EH (cell line): ENCODE measurements around the gene TMEM17.
"Not testable (repeated sequence)": the region's sequence is repeated elsewhere in the genome, so short reads cannot be mapped to it uniquely, and the experiment has no call there.

ENCODE experiments used
- DNase-seq: peaks from one replicate; pipeline ENCODE4 v3.0.0-alpha.2; 2015; ENCODE audit warnings: low read depth

Gene TMEM17, protein sequence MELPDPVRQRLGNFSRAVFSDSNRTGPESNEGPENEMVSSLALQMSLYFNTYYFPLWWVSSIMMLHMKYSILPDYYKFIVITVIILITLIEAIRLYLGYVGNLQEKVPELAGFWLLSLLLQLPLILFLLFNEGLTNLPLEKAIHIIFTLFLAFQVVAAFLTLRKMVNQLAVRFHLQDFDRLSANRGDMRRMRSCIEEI

DNA sequence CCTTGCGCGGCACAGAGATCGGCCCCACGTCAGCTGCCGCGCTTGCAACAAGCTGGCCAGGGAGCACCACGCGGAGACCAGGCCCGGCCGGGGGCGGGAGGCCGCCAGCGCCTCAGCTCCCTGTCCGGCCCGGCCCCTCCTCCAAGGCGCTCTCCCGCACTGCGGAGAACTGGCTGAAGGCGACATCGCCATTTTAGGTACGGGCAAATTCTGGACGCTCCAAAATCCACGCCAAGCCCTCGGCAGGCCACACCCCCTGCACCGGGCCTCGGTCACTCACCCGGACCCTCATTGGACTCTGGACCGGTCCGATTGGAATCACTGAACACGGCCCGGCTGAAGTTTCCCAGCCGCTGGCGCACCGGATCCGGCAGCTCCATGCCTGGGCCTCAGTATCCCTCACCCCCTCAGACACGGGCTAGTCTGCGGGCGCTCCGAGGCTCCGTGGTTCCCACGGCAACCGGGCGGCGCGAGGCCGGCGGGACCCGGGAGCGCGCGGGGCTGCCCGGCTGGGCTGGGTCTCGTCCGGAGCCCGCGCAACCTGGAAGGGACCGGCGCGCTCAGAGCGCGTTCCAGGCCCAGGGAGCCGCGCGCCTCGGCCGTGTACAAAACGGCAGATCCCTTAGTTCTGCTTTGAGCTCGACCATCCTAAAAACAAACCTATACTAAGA is at the start of gene TMEM17:
Gene TMEM17, minus strand, starts transcription at position 446 of the 671 bp plus-strand sequence. Its CDS starts 66 bp downstream, at position 380.
- peak; percentile 92 for DNase-seq

DNA sequence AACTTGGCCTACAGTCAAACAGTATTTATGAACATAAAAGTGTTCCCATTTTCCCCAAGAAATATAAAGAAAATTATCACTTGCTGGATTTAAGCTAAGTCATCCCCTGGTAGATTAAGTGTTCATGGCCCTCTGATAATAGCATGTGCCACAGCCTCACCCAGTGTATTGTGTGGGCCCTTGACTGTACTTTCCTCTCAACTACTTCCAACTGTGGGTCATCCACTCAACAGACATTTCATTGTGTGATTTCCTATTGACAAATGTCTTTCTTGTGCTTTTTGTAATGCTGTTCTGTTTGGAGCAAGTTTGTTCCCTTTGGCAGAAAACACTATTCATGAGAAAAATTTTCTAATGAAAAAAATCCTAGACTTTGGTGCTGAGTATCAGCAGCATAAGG is 48.4 kb upstream of the TMEM17 start:
- DNase-seq = no peak

DNA sequence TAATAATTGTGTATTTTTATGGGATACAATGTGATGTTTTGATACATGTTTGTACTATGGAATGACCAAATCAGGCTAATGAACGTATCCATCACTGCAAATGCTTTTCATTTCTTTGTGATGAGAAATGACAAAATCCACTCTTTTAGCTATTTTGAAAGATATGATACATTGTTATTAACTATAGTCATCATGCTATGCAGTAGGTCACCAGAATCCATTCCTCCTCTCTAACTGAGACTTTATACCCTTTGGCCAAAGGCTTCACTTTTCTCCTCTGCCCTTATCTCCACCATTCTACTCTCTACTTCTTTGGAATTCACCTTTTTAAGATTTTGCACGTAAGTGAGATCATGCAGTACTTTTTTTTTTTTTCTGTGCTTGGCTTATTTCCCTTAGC is 44.5 kb upstream of the TMEM17 start:
- DNase-seq = peak; percentile 67

DNA sequence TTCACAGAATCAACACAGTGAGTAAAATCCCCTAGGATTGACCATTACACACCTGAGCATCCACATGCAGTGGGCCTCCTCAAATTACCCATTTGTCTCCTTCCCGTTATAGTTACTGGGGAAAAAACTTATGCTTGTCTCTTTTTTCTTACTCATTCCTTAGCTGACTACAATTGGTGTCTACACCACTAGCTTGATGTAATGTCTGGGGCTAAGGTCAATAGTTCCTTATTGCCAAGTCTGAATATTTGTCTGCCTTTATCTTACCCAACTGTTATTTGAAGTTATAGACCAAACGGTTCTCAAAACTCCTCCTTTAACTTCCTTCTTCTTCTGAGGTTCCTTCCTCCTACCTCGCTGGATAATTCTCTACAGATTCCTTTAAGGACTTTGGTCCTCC is 41.9 kb upstream of the TMEM17 start:
- no peak for DNase-seq

DNA sequence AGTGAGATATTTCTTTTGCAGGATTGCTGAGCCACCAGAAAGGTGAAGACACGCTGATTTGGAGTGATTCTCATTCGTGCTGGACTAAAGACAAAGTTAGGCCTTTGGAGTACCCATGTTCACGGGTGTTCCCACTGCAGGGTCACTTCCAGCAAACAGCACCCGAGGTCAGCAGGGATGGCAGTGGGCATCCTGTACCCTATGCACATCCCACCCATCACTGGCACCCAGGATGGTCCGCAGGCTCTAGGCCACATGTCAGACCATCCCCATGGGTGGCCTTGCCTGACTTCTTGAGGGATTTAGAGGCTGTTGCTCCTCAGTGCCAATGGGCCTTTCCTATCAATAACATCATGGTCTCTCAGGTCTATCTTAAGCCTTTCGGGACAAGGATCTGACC is 39.3 kb upstream of the TMEM17 start:
- DNase-seq = no peak

DNA sequence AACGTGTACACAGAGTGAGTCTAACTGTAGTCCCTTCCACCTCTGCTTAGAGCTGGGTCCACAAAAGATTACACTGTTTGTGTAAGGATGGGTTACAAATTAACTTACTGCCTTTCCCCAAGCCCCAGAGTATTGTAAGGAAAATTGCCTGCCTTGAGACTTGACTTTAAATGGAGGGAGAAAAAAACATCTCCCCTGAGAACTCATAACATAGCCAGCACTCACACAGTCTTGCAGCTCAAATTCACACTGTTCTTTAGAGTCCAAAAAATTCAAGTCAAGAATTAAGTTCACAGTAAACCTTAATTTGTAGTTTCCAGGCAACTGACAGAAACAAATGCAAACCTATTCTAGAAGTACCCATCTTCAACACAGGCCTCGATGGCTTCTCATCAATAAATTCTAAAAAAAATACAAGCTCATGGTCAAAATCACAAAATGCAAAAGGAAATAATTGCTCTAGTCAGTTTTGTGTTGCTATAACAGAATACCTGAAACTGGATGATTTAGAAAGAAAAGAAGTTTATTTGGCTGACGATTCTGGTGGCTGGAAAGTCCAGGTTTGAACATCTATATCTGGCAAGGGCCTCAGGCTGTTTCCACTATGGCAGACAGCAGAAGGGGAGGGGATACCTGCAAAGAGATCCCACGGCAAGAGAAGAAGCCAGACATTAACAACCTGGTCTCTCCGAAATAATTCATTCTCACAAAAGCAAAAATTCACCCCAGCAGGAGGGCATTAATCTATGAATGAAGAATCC is 34.6 kb upstream of the TMEM17 start:
- no peak for DNase-seq

DNA sequence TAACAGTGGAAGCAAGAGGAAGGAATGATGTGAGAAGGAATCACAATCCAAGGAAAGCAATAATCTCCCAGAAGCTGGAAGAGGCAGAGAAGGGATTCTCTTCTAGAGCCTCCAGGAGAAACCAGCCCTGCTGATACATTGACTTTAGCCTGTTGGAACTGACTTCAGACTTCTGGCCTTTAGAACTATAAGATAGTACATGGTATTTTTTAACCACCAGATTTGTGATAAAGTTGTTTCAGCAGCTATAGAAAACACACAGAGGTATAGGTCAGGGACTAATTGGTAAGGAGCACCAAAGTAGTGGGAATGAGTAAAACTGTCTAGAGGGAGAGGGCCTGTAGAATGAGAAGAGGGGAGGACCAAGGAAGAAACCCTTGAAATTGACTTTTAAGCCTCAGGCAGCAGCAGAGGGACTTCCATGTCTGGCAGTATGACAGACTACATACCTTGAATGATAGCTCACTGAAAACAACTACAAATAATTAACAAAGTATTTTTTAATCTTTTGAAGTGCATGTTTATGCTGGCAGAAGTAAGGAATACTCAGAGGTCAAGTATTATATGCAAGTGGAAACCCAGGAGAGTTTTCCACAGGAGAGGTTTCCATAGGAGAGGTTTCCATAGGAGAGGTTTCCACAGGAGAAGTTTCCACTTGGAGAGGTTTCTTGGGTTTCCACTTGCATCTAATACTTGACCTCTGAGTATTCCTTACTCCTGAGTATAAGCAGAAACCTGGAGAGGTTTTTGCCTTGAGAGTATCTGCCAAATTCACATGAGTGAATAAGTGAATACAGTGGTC is 33.8 kb upstream of the TMEM17 start:
- peak; percentile 48 for DNase-seq

DNA sequence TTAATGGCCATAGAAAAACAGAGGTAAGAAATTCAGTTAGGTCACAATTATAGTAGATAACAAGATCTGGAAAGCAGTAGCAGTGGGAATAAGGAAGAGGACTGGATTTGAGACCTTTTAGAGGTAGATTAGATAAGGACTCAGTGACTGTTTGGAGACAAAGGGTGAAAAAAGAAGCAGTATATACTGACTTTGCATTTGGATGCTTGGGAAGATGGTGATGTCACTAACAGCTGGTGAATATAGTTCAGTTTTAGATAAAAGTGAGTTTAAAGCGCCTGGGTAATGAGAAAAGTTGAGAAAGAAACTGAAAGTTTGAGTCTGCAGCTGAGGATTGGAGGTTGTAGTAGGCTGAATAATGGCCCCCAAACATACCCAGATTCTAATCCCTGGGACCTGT is 32.8 kb upstream of the TMEM17 start:
- DNase-seq = no peak

DNA sequence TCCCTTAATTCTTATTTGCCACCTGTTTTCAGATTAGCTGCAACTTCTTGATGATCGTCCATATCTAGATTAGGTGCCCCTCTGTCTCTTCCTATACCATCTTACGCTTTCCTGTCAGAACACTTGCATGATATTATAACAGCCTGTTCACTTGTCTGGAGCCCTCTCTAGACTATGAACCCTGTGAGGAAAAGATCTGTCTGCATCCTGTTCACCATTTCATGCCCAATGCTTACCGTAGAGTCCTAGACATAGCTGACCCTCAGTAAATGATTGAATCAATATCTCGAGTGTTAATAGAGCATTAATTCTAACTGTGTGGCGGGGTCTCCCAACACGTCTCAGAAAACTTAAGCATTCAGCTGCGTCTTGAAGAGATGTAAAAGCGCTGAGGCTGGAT is 31.8 kb upstream of the TMEM17 start:
- no peak for DNase-seq

DNA sequence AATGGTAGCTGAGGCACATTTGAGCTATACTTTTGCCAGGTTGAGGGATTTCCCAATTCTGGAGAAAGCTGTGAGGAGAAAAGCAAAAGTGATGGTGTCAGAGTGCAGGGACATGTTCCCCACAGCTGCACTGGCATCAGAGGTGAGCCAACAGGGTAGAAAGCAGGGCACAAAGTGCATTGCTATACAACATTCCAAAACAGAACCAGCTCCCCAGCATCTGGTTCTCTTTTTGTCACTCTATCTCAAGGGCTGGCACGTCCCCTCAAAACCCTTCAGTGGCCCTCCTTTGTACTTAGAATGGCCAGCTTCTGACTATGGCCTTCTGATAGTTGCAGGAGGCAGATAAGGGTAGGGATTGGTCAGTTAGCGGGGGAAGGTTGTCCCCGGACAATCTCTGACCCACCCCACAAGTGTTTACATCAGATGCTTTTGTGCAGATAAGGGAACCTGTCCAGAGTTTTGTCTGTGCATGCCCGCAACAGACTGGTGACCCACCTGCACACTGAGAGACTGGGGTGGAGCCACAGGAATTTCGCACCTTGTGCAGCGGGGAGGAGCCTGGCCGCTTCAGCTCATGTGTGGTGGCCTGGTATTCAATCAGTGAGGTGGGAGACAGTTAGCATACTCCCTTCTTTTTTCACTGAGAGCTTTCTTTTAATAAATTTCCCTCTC is 31.0 kb upstream of the TMEM17 start:
- no peak for DNase-seq

DNA sequence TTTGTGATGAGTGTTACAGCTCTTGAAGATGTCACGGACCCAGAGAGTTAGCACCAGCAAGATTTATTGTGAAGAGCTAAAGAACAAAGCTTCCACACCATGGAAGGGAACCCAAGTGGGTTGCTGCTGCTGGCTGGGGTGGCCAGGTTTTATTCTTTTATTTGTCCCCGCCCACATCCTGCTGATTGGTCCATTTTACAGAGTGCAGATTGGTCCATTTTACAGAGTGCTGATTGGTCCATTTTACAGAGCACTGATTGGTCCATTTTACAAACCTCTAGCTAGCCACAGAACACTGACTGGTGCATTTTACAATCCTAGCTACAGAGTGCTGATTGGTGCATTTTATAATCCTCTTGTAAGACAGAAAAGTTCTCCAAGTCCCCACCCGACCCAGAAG is 29.5 kb upstream of the TMEM17 start:
- DNase-seq = not testable (repeated sequence)

DNA sequence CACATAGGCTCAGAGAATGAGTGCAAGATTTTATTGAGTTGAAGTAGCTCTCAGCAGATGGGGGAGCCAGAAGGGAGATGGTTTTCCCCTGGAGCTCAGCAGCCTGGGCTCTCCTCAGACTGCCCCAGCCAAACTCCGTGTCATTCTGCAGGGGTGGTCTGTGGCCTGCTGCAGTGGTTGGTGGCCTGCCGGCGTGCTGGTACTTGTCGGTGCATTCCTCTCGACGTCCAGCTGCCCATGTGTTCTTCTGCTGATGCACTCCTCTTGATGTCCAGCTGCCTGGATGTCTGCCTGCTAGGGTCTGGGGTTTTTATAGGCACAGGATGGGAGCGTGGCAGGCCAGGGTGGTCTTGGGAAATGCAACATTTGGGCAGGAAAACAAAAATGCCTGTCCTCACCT is 25.6 kb upstream of the TMEM17 start:
- DNase-seq = no peak

DNA sequence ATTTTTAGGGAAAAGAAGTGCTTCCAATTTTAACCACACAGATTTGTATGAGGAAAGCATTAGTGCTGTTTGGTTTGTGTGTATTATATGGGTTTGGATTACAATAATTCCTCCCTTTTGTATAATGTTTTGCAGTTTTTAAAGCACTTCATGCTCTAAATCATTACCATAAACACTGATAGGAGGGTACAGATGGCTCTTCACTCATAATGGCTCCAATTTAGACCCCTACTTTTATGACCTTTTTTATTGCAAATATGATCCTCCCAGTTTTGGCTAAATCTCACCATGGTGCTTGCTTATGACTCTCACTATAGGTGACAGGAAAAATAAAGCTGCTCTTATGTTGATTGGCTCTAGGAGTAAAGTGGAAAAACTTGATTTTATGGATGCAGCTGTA is 23.8 kb upstream of the TMEM17 start:
- DNase-seq = no peak

DNA sequence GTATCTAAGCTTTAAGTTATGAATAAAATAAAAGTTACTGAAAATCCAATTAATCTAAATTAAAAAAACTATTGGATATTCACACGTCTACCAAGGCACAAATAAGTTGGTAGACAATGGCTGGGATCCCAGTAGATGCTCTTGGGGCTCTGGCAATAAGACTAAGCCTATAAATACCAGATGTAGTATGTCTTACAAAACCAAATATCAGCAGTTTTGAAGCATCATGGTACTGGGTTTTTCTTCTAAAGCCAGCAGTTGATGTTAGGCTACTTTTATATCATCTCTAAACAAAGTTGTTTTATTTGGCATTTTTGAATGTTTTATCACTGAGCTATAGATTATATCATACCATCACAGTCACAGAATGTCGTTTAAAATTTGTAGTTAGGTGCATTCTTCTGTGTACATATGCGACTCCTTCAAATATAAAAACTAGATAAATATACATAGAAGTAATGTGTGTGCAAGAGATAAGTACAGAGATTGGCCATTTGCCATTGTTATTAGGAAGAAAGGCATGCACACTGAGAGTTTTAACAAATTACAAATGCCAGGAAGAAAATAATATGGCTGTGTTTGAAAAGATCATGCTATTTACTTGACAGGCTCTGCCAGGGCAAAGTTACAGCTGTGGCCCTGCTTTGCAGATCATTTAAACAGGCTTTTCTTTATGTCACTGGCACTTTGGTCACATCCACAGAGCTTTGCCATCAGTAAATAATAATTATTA is 21.6 kb upstream of the TMEM17 start:
- peak; percentile 49 for DNase-seq

DNA sequence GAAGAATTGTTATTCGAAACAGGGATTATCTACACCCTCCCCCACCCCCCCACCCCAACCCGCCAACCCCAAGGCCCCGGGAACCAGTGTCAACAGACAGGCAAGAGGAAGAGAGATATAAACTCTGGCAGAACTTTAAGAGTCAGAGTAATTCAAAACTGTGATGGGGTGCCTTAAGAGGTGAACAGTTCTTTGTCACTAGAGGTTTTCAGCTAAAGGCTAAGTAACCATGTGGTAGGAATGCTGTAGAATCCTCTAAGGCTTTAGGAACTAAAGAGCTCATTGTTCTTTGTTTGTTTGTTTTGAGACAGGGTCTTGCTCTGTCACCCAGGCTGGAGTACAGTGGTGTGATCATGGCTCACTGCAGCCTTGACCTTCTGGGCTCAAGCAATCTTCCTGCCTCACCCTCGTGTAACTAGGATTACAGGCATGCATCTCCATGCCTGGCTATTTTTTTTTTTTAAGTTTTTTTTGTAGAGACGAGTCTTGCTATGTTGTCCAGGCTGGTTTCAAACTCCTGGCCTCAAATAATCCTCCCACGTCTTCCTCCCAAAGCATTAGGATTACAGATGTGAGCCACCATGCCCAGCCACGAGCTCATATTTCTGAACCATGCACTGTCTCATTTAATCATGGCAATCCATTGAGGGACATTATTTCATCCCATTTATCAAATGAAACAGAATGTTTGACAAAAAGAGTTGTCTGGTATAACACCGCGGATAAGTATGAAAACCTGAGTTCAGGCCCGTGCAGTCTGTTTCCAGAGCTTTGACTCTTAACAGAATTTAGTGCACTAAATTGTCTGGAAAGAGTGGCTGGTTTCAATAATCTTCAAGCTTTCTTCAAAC is 20.8 kb upstream of the TMEM17 start:
- DNase-seq = no peak

DNA sequence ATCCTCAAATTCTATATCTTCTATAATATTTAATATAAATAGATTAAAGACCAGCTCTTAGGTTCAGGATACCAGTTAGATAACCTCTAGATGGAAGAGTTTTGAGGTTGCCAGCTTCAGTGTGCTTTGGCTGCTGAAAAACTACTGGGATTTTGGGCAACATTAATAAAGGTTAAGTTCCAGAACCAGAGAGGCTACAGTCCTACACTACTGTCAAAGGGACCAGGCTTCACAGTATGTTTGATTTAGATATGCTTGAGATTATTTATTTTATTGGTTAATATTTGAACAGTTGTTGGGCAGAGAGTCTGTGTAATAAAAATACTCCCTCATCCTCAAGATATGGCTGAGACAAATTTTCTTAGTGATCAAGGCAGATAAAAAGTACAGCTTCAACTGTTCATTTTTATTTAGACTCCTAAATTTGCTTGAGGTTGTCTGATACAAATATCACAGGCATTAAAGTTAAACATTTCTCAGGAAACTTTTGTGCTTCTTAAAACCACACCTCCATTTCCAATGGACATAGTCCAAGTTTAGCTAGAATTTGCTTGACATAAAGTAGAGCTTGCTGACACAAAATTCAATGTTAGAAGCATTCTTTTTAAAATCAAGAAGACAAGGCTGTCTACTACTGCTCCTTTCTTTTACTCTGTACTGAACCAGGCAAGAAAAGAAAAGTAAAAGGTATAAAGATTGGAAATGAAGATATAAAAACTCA is 19.7 kb upstream of the TMEM17 start:
- no peak for DNase-seq

DNA sequence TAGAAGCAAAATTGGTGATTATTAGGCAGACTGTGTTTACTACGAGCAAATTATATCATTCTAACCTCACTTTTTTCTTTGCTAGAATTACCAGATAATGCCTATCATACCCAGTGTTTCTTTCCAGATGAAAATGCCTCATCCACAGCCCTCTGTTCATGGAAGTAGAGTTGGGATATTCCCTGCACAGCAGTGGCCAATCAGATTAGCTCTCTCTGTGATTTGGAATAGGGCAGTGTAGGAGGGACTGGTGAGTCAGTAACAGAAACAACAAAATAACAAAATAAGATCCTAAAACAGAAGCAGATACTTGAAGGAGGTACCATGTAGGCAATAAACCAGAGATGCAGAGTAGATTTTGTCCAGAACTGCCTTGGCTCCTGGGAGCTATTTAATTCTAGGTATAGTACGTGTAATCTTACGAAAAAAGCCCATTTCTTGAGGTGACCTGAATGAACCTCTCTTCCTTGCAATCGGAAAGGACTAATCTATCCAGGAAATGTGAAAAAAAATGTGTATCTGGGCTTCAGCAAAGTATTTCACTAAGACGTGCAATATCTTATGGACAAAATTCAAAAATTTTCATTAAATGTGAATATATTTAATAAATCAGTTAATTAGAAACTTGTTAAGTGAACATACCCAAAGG is 18.4 kb upstream of the TMEM17 start:
- DNase-seq = no peak

DNA sequence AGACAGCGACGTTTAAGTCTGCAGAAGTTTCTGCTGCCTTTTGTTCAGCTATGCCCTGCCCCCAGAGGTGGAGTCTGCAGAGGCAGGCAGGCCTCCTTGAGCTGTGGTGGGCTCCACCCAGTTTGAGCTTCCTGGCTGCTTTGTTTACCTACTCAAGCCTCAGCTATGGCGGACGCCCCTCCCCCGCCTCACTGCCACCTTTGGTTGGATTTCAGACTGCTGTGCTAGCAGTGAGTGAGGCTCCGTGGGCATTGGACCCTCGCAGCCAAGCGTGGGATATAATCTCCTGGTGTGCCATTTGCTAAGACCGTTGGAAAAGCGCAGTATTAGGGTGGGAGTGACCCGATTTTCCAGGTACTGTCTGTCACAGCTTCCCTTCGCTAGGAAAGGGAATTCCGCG is 15.1 kb upstream of the TMEM17 start:
- not testable (repeated sequence) for DNase-seq

DNA sequence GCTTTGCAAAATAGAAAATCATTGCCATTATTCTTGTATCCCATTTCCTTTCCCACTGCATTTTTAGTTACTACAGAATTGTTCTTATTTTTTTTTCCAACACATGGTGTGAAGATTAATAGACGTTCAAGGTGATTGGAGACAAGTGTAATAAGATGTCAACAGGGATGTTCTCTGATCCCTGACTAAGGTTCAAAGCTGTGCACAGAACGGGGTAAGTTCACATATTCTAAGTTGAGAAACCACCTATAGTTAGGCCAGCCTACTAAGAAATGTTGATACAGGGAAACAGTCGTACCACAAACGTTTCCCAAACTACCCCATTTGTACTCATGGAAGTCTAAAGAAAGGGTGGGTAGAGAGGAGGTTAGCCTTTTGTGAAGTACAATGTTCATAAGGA is 6.4 kb upstream of the TMEM17 start:
- no peak for DNase-seq
